HCT116 (cell line): ENCODE data around the gene HNRNPUL2. TPM values are rescaled to one million over a fixed set of nuclear protein-coding genes. Genes with fewer than 3 reads are reported as not detected.

ENCODE experiments used
- ATAC-seq: fragments of 200-7000 bp; cut with Tn5 transposase; 2 replicates; pipeline ENCODE4 v1.9.1; 2020; ENCODE audit warnings: mild to moderate bottlenecking, moderate library complexity
- BruUV-seq: library from RNA; stranded (reverse); fragments of 400-500 nt; replicated peaks from 2 replicates; lab custom pipeline; 2021; lab: Mats Ljungman, UMichigan
- CTCF ChIA-PET: fragments of 300-600 bp; sonication (Branson Sonifier 250); formaldehyde crosslinking; loops from one replicate; lab custom pipeline; 2021; ENCODE audit warnings: antibody characterized with exemption; lab: Charles Lee
- POLR2A ChIA-PET: fragments of 300-600, 350-600 bp; sonication (Branson Sonifier 250); formaldehyde crosslinking; loops from one replicate; lab custom pipeline; 2021; ENCODE audit warnings: antibody characterized with exemption; lab: Charles Lee
- RAD21 ChIA-PET, 2 experiments: fragments of 300-600 bp; sonication (Branson Sonifier 250); formaldehyde crosslinking; loops; one replicate each; lab custom pipeline; 2023; ENCODE audit warnings: low total read pairs in 2 of 2; ENCODE audit not compliant: uncharacterized antibody in 2 of 2, unreplicated experiment in 2 of 2, low non-redundant PET in 1 of 2; lab: Charles Lee
- DNase-seq: peaks from one replicate; pipeline ENCODE4 v3.0.0-alpha.2; 2010; ENCODE audit warnings: low read depth, low spot score
- H2AFZ ChIP-seq: fragments of 200-600 bp; shearing (Covaris generic), sonication (generic); 2 replicates; pipeline ENCODE4 v1.6.1; 2017; ENCODE audit warnings: low read depth, mixed run types, mixed read lengths, antibody characterized with exemption, low read length; ENCODE audit not compliant: poor library complexity, severe bottlenecking
- H3K27ac ChIP-seq: 2 replicates; pipeline ENCODE4 v1.5.1; 2012; ENCODE audit warnings: low read depth, low read length
- H3K27me3 ChIP-seq: fragments of 200-600 bp; sonication (generic); 2 replicates; pipeline ENCODE4 v1.6.1; 2016; ENCODE audit warnings: mixed run types, low read length, mixed read lengths; ENCODE audit not compliant: insufficient read depth
- H3K36me3 ChIP-seq, 2 experiments: fragments of 200-500 bp in 1 of 2; fragments of 200-600 bp in 1 of 2; sonication (Bioruptor generic) in 1 of 2; sonication (generic) in 1 of 2; 2 replicates each; pipeline versions ENCODE4 v1.5.1 to v1.6.1; 2014 to 2016; ENCODE audit warnings: low read length in 2 of 2, inconsistent platforms in 1 of 2, mixed read lengths in 1 of 2, mixed run types in 1 of 2; ENCODE audit not compliant: insufficient read depth in 2 of 2, control insufficient read depth in 1 of 2
- H3K4me1 ChIP-seq, 2 experiments: fragments of 200-600 bp in 1 of 2; sonication (generic) in 1 of 2; 2 replicates each; pipeline versions ENCODE4 v1.5.1 to v1.6.1; 2012 to 2017; ENCODE audit warnings: low read length in 2 of 2, inconsistent platforms in 1 of 2, mild to moderate bottlenecking in 1 of 2, mixed read lengths in 1 of 2, mixed run types in 1 of 2, moderate library complexity in 1 of 2; ENCODE audit not compliant: insufficient read depth in 2 of 2, control insufficient read depth in 1 of 2
- H3K4me2 ChIP-seq: fragments of 200-600 bp; sonication (generic); 2 replicates; pipeline ENCODE4 v1.6.1; 2017; ENCODE audit warnings: mixed run types, low read length, mixed read lengths
- H3K4me3 ChIP-seq, 2 experiments: fragments of 200-600 bp in 1 of 2; sonication (generic) in 1 of 2; replicated peaks in 1 of 2; 2 replicates each; pipeline ENCODE4 v1.5.1; 2011 to 2016; ENCODE audit warnings: low read length in 2 of 2, control low read depth in 1 of 2, low read depth in 1 of 2, mild to moderate bottlenecking in 1 of 2, mixed read lengths in 1 of 2, mixed run types in 1 of 2
- H3K79me2 ChIP-seq: fragments of 200-600 bp; sonication (generic); 2 replicates; pipeline ENCODE4 v1.6.1; 2017; ENCODE audit warnings: mild to moderate bottlenecking, mixed run types, low read length, moderate library complexity, mixed read lengths; ENCODE audit not compliant: insufficient read depth
- H3K9ac ChIP-seq: fragments of 200-600 bp; sonication (generic); 2 replicates; pipeline ENCODE4 v1.6.1; 2016; ENCODE audit warnings: low read length, mixed read lengths
- H3K9me2 ChIP-seq: fragments of 200-600 bp; sonication (generic), shearing (Covaris generic); 2 replicates; pipeline ENCODE4 v1.6.1; 2017; ENCODE audit warnings: mixed run types, mild to moderate bottlenecking, moderate library complexity; ENCODE audit not compliant: insufficient read depth
- H3K9me3 ChIP-seq, 2 experiments: fragments of 200-500 bp in 1 of 2; fragments of 200-600 bp in 1 of 2; sonication (Bioruptor generic) in 1 of 2; sonication (generic) in 1 of 2; 2 replicates each; pipeline ENCODE4 v1.6.1; 2014 to 2017; ENCODE audit warnings: low read length in 2 of 2, mixed read lengths in 2 of 2, inconsistent platforms in 1 of 2, low read depth in 1 of 2, mild to moderate bottlenecking in 1 of 2, mixed run types in 1 of 2, moderate library complexity in 1 of 2; ENCODE audit not compliant: control insufficient read depth in 1 of 2, insufficient read depth in 1 of 2
- H4K20me1 ChIP-seq: fragments of 200-600 bp; sonication (generic), shearing (Covaris generic); 2 replicates; pipeline ENCODE4 v1.6.1; 2017; ENCODE audit warnings: mixed run types, mild to moderate bottlenecking, moderate library complexity; ENCODE audit not compliant: insufficient read depth
- ELF1 ChIP-seq: IDR thresholded peaks from 2 replicates; pipeline ENCODE4 v1.6.1; 2012; ENCODE audit warnings: low read depth, borderline replicate concordance
- REST ChIP-seq: IDR thresholded peaks from 2 replicates; pipeline ENCODE4 v1.6.1; 2012; ENCODE audit warnings: low read depth
- TCF7L2 ChIP-seq: IDR thresholded peaks from 2 replicates; pipeline ENCODE4 v1.7.0; 2011; ENCODE audit warnings: borderline replicate concordance, inconsistent platforms; ENCODE audit not compliant: insufficient read depth, insufficient read length; ENCODE audit errors: extremely low read depth
- ZBTB33 ChIP-seq: IDR thresholded peaks from 2 replicates; pipeline ENCODE4 v1.6.1; 2011; ENCODE audit warnings: mild to moderate bottlenecking, low read length, moderate library complexity; ENCODE audit not compliant: insufficient replicate concordance; ENCODE audit errors: extremely low read depth
- intact Hi-C: fragments of 100-400 bp; cut with micrococcal nuclease; formaldehyde crosslinking; loops from 2 replicates; pipeline ENCODE4 v1.10.0; 2022
- total RNA-seq: library from RNA; stranded (reverse); gene quantifications from one replicate; pipeline ENCODE4 v1.2.1, GENCODE V29; 2021; ENCODE audit not compliant: unreplicated experiment

The HNRNPUL2 gene
- total RNA-seq, 1 experiment from 2014 or later: 45.8 TPM

- no peak for TF ChIP-seq REST
Measured at GRCh38 chr11:62687508-62688396, 39.5 kb downstream of the HNRNPUL2 start (continued).

GRCh38 chr11:62682518-62682917 is 44.7 kb downstream of the HNRNPUL2 start:
- no peaks in the 10 kb centered on the region for H3K9me3 ChIP-seq
- peaks cover 15% of the 10 kb centered on the region for H3K79me2 ChIP-seq
- H3K27ac ChIP-seq: no peak overlapping the region
- CTCF ChIA-PET: no interaction called here
- peaks cover 21 to 35% of the 10 kb centered on the region in 2 experiments for H3K4me1 ChIP-seq
- no peak for TF ChIP-seq ZBTB33
- TF ChIP-seq ELF1: no peak
- no peak for TF ChIP-seq REST
- no peak for TF ChIP-seq TCF7L2
- ATAC-seq: no peak
- no TSS peak for BruUV-seq
- RAD21 ChIA-PET: no interaction called here
- no peaks in the 10 kb centered on the region for H3K9me2 ChIP-seq
- H3K36me3 ChIP-seq: 0 out of 4 replicates have a peak, but pooled peaks cover 0 to 3% of the 10 kb centered on the region in 2 experiments
- no peak overlapping the region for H3K4me2 ChIP-seq
- intact Hi-C loops: no loop called here
- no peak overlapping the region for H2AFZ ChIP-seq
- DNase-seq: no peak
- H3K9ac ChIP-seq: no peak overlapping the region
- no peak overlapping the region for H3K4me3 ChIP-seq
- H3K27me3 ChIP-seq: no peaks in the 10 kb centered on the region
- POLR2A ChIA-PET: interaction anchor here (0.6 to 1.3 kb wide), 3 partner anchors 11 to 90 kb away, joined by 3 to 10 read pairs (median 3); partner anchors contain the start of genes C11orf98, CSKMT and UQCC3
- H4K20me1 ChIP-seq: no peaks in the 10 kb centered on the region
